ENCODE results near the gene CGB8. TPM values are rescaled to one million over a fixed set of nuclear protein-coding genes. Genes with fewer than 3 reads are reported as not detected.

Gene CGB8
- total and polyA plus RNA-seq, 10 of the 15 experiments (the other 5 are each of a cell fraction or from before 2014, with no cell fraction given): not detected

DNA sequence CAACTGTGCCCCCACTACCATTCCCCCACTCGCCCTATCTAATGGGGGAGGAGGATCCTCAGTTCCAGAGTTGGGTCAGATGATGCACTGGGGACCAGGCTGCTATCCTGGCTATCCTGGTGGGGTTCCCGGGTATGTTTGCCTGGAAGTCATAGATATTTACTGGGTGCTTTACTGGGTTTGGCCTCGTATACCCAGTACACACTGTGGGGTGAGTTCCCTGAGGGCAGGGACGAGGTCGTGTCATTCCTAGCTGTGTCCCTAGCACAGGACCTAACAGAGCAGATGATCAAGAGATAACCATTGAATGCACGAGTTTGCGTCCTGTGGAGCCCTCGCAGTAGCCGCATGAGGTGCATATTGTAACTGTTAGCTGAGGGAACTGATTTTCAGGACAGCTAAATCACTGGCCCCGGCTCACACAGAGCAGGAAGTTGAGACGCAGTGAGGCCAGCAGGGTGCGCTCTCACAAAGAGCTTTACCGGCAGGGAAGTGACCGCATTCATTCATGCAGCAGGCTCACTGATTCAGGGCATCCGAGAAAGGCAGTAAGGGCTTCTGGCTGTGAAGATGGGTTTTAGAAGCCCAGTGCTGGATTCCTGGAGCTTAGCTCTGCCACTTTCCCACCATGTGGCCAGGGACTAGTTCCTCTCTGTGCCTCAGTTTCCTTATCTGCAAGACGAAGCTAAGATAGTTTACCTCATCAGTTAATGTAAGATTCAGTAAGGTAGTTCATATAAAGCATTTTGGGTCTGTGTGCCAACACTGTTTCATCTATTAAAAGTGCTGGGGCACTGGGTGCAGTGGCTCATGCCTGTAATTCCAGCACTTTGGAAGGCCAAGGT is 49.2 kb downstream of the CGB8 start:
- Histone ChIP-seq H3K27me3 (replicated peaks in 1 of 2; ENCODE audit: control insufficient read depth in 2 of 2, insufficient read depth in 2 of 2, low read length in 1 of 2) (no peaks in the 10 kb centered on the region), H3K4me1 (ENCODE audit: control insufficient read depth, insufficient read depth, low read length) (no peaks in the 10 kb centered on the region), H3K27ac (ENCODE audit: control insufficient read depth, insufficient read depth) (no peak overlapping the region), H3K36me3 (ENCODE audit: control insufficient read depth in 2 of 2, insufficient read depth in 2 of 2, low read length in 1 of 2) (peaks cover 4% of the 10 kb centered on the region in 2 experiments), H3K79me2 (ENCODE audit: control insufficient read depth, insufficient read depth, low read length) (peaks cover 16% of the 10 kb centered on the region), H2AFZ (ENCODE audit: control insufficient read depth, low read depth, low read length) (no peak overlapping the region), H3K4me3 (no peak overlapping the region), H3K9me3 (replicated peaks; ENCODE audit: control insufficient read depth, insufficient read depth, low read length) (no peaks in the 10 kb centered on the region), H3K4me2 (ENCODE audit: control insufficient read depth, insufficient read depth) (no peak overlapping the region), H3K9ac (ENCODE audit: control insufficient read depth, insufficient read depth, low read length) (no peak overlapping the region), H4K20me1 (ENCODE audit: control insufficient read depth, insufficient read depth) (no peaks in the 10 kb centered on the region)
- WGBS (ENCODE audit: insufficient coverage, insufficient replicate concordance, low lambda C conversion rate, missing lambda C conversion rate): 43% methylated on average over 16 of the region's 16 CpGs
- RAD21 ChIA-PET (ENCODE audit: unreplicated experiment): interaction anchor here (0.6 to 0.9 kb wide), 2 partner anchors 209 to 224 kb away, joined by 3 read pairs; no protein-coding TSS in a partner anchor
- ATAC-seq (peak; percentile 84), FAIRE-seq (peak; percentile 13), DNase-seq (ENCODE audit: low read depth, low spot score) (no peak)
- in situ Hi-C loops (cut with MboI) (no loop called here), intact Hi-C loops (cut with micrococcal nuclease; ENCODE audit: unreplicated experiment) (no loop called here)
- no TSS peak for BruUV-seq (replicated peaks)
- CTCF ChIA-PET: interaction anchor here (0.9 to 3.1 kb wide), 7 partner anchors 8 to 354 kb away, joined by 3 to 16 read pairs (median 4); partner anchors contain the start of gene CA11
- SMC1A ChIA-PET (ENCODE audit: uncharacterized antibody, unreplicated experiment): interaction anchor here (0.9 to 1.4 kb wide), 2 partner anchors 199 to 209 kb away, joined by 4 to 6 read pairs; no protein-coding TSS in a partner anchor
- POLR2A ChIA-PET: no interaction called here
- TF ChIP-seq POLR2AphosphoS5 (IDR thresholded peaks at IDR 0.05; ENCODE audit: low read length) (no peak), SMC3 (IDR thresholded peaks at IDR 0.05; ENCODE audit: borderline replicate concordance, low read length) (peak; percentile 49; the same call in 1 of the 2 replicates), HDGF (IDR thresholded peaks at IDR 0.05) (no peak), ZNF207 (IDR thresholded peaks at IDR 0.05; ENCODE audit: borderline replicate concordance) (no peak), TAF1 (IDR thresholded peaks at IDR 0.05; ENCODE audit: borderline replicate concordance, low read depth, low read length) (no peak), HDAC6 (IDR thresholded peaks at IDR 0.05; ENCODE audit: unreplicated experiment) (no peak), TBL1XR1 (IDR thresholded peaks at IDR 0.05; ENCODE audit: low read depth, low read length) (no peak), RAD21 (IDR thresholded peaks at IDR 0.05; ENCODE audit: insufficient read depth, low read depth, low read length) (peak; percentile 38), ZNF24 (IDR thresholded peaks at IDR 0.05) (peak; percentile 77), TARDBP (IDR thresholded peaks at IDR 0.05; ENCODE audit: borderline replicate concordance) (no peak), PML (IDR thresholded peaks at IDR 0.05; ENCODE audit: low read length) (no peak)
- TF ChIP-seq, protein P1, sequence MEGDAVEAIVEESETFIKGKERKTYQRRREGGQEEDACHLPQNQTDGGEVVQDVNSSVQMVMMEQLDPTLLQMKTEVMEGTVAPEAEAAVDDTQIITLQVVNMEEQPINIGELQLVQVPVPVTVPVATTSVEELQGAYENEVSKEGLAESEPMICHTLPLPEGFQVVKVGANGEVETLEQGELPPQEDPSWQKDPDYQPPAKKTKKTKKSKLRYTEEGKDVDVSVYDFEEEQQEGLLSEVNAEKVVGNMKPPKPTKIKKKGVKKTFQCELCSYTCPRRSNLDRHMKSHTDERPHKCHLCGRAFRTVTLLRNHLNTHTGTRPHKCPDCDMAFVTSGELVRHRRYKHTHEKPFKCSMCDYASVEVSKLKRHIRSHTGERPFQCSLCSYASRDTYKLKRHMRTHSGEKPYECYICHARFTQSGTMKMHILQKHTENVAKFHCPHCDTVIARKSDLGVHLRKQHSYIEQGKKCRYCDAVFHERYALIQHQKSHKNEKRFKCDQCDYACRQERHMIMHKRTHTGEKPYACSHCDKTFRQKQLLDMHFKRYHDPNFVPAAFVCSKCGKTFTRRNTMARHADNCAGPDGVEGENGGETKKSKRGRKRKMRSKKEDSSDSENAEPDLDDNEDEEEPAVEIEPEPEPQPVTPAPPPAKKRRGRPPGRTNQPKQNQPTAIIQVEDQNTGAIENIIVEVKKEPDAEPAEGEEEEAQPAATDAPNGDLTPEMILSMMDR (IDR thresholded peaks at IDR 0.05 in 2 of 3, conservative IDR thresholded peaks at IDR 0.05 in 1 of 3; ENCODE audit: control insufficient read depth in 2 of 3, extremely low read depth in 1 of 3, insufficient read depth in 1 of 3, low read depth in 3 of 3, low read length in 3 of 3): peak; percentile 43 to 81 (median 65)
- TF ChIP-seq, protein P2, sequence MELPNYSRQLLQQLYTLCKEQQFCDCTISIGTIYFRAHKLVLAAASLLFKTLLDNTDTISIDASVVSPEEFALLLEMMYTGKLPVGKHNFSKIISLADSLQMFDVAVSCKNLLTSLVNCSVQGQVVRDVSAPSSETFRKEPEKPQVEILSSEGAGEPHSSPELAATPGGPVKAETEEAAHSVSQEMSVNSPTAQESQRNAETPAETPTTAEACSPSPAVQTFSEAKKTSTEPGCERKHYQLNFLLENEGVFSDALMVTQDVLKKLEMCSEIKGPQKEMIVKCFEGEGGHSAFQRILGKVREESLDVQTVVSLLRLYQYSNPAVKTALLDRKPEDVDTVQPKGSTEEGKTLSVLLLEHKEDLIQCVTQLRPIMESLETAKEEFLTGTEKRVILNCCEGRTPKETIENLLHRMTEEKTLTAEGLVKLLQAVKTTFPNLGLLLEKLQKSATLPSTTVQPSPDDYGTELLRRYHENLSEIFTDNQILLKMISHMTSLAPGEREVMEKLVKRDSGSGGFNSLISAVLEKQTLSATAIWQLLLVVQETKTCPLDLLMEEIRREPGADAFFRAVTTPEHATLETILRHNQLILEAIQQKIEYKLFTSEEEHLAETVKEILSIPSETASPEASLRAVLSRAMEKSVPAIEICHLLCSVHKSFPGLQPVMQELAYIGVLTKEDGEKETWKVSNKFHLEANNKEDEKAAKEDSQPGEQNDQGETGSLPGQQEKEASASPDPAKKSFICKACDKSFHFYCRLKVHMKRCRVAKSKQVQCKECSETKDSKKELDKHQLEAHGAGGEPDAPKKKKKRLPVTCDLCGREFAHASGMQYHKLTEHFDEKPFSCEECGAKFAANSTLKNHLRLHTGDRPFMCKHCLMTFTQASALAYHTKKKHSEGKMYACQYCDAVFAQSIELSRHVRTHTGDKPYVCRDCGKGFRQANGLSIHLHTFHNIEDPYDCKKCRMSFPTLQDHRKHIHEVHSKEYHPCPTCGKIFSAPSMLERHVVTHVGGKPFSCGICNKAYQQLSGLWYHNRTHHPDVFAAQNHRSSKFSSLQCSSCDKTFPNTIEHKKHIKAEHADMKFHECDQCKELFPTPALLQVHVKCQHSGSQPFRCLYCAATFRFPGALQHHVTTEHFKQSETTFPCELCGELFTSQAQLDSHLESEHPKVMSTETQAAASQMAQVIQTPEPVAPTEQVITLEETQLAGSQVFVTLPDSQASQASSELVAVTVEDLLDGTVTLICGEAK (IDR thresholded peaks at IDR 0.05; ENCODE audit: borderline replicate concordance): no peak
- TF ChIP-seq, protein P3, sequence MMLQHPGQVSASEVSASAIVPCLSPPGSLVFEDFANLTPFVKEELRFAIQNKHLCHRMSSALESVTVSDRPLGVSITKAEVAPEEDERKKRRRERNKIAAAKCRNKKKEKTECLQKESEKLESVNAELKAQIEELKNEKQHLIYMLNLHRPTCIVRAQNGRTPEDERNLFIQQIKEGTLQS (IDR thresholded peaks at IDR 0.05; ENCODE audit: borderline replicate concordance, extremely low read depth, low read depth, low read length): no peak
- TF ChIP-seq, protein P4, sequence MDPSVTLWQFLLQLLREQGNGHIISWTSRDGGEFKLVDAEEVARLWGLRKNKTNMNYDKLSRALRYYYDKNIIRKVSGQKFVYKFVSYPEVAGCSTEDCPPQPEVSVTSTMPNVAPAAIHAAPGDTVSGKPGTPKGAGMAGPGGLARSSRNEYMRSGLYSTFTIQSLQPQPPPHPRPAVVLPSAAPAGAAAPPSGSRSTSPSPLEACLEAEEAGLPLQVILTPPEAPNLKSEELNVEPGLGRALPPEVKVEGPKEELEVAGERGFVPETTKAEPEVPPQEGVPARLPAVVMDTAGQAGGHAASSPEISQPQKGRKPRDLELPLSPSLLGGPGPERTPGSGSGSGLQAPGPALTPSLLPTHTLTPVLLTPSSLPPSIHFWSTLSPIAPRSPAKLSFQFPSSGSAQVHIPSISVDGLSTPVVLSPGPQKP (IDR thresholded peaks at IDR 0.05; ENCODE audit: low read depth, low read length): no peak

All from GM12878 (cell line).